ENCODE measurements around the gene VMO1.

GRCh38 chr17:4743216-4743615 lies 42.9 kb downstream of the VMO1 start:
- TF ChIP-seq, protein P1, sequence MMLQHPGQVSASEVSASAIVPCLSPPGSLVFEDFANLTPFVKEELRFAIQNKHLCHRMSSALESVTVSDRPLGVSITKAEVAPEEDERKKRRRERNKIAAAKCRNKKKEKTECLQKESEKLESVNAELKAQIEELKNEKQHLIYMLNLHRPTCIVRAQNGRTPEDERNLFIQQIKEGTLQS (IDR thresholded peaks at IDR 0.05) = no peak
- no peak for TF ChIP-seq YY1 (IDR thresholded peaks at IDR 0.05)
- TF ChIP-seq, protein P2, sequence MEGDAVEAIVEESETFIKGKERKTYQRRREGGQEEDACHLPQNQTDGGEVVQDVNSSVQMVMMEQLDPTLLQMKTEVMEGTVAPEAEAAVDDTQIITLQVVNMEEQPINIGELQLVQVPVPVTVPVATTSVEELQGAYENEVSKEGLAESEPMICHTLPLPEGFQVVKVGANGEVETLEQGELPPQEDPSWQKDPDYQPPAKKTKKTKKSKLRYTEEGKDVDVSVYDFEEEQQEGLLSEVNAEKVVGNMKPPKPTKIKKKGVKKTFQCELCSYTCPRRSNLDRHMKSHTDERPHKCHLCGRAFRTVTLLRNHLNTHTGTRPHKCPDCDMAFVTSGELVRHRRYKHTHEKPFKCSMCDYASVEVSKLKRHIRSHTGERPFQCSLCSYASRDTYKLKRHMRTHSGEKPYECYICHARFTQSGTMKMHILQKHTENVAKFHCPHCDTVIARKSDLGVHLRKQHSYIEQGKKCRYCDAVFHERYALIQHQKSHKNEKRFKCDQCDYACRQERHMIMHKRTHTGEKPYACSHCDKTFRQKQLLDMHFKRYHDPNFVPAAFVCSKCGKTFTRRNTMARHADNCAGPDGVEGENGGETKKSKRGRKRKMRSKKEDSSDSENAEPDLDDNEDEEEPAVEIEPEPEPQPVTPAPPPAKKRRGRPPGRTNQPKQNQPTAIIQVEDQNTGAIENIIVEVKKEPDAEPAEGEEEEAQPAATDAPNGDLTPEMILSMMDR (IDR thresholded peaks at IDR 0.05; ENCODE audit: low read depth, low read length, missing input control) = no peak
- no peak for TF ChIP-seq RAD21 (IDR thresholded peaks at IDR 0.05)

Data from liver (tissue), 3 donors.